ENCODE results near the gene ARID1A.
A peak's percentile ranks its signal among the peaks of the same experiment; 100 is the strongest.

Gene ARID1A

GRCh38 chr1:26752519-26752918 lies 56.7 kb downstream of the ARID1A start:
- no peak overlapping the region for H3K4me3 ChIP-seq
- H3K4me2 ChIP-seq = peak overlapping the region; percentile 52
- no peak for TF ChIP-seq Cebpa-rat (IDR thresholded peaks at IDR 0.05)
- peaks cover 100% of the 10 kb centered on the region for H3K36me3 ChIP-seq
- peaks cover 61% of the 10 kb centered on the region for H3K4me1 ChIP-seq
- H4K20me1 ChIP-seq = peaks cover 100% of the 10 kb centered on the region
- H3K27ac ChIP-seq = no peak overlapping the region
- no peaks in the 10 kb centered on the region for H3K9me3 ChIP-seq
- H3K9ac ChIP-seq = no peak overlapping the region
- H3K27me3 ChIP-seq = no peaks in the 10 kb centered on the region

- H3K9me3 ChIP-seq = no peaks in the 10 kb centered on the region
- H3K27ac ChIP-seq = no peak overlapping the region
- TF ChIP-seq Cebpa-rat (IDR thresholded peaks at IDR 0.05) = no peak
- H3K4me2 ChIP-seq = 0 out of 2 replicates have a peak overlapping the region, but pooled peaks have one; percentile 12
- H3K9ac ChIP-seq = no peak overlapping the region
- peaks cover 60% of the 10 kb centered on the region for H3K4me1 ChIP-seq
- peaks cover 100% of the 10 kb centered on the region for H3K36me3 ChIP-seq
- H3K4me3 ChIP-seq = no peak overlapping the region
- peaks cover 100% of the 10 kb centered on the region for H4K20me1 ChIP-seq
- H3K27me3 ChIP-seq = no peaks in the 10 kb centered on the region
Observed at GRCh38 chr1:26754086-26754874, 58.5 kb downstream of the ARID1A start.

- Histone ChIP-seq H3K27me3 (no peaks in the 10 kb centered on the region), H3K27ac (no peak overlapping the region), H3K4me2 (no peak overlapping the region), H4K20me1 (peaks cover 99% of the 10 kb centered on the region), H3K9ac (no peak overlapping the region), H3K4me3 (no peak overlapping the region), H3K4me1 (peaks cover 23% of the 10 kb centered on the region), H3K9me3 (no peaks in the 10 kb centered on the region), H3K36me3 (peaks cover 100% of the 10 kb centered on the region)
- TF ChIP-seq Cebpa-rat (IDR thresholded peaks at IDR 0.05) = no peak
Observed at GRCh38 chr1:26758358-26758757, 62.5 kb downstream of the ARID1A start.

GRCh38 chr1:26759531-26759930 lies 63.7 kb downstream of the ARID1A start:
- no peak overlapping the region for H3K27ac ChIP-seq
- H3K9me3 ChIP-seq = no peaks in the 10 kb centered on the region
- H4K20me1 ChIP-seq = peaks cover 99% of the 10 kb centered on the region
- peaks cover 11% of the 10 kb centered on the region for H3K4me1 ChIP-seq
- no peak overlapping the region for H3K4me2 ChIP-seq
- no peak for TF ChIP-seq Cebpa-rat (IDR thresholded peaks at IDR 0.05)
- no peak overlapping the region for H3K4me3 ChIP-seq
- no peaks in the 10 kb centered on the region for H3K27me3 ChIP-seq
- no peak overlapping the region for H3K9ac ChIP-seq
- peaks cover 100% of the 10 kb centered on the region for H3K36me3 ChIP-seq

GRCh38 chr1:26761217-26761616 lies 65.4 kb downstream of the ARID1A start:
- Histone ChIP-seq H3K27ac (no peak overlapping the region), H3K9ac (no peak overlapping the region), H3K9me3 (no peaks in the 10 kb centered on the region), H3K36me3 (peaks cover 100% of the 10 kb centered on the region), H4K20me1 (peaks cover 97% of the 10 kb centered on the region), H3K4me2 (no peak overlapping the region), H3K4me3 (no peak overlapping the region), H3K27me3 (no peaks in the 10 kb centered on the region), H3K4me1 (no peaks in the 10 kb centered on the region)
- TF ChIP-seq Cebpa-rat (IDR thresholded peaks at IDR 0.05) = no peak

GRCh38 chr1:26767714-26768113 lies 71.9 kb downstream of the ARID1A start:
- peaks cover 82% of the 10 kb centered on the region for H4K20me1 ChIP-seq
- peaks cover 100% of the 10 kb centered on the region for H3K36me3 ChIP-seq
- H3K27ac ChIP-seq = no peak overlapping the region

GRCh38 chr1:26768755-26769154 lies 72.9 kb downstream of the ARID1A start:
- H3K4me2 ChIP-seq = no peak overlapping the region
- no peak for TF ChIP-seq Cebpa-rat (IDR thresholded peaks at IDR 0.05)
- peaks cover 81% of the 10 kb centered on the region for H4K20me1 ChIP-seq
- H3K9me3 ChIP-seq = no peaks in the 10 kb centered on the region
- no peak overlapping the region for H3K9ac ChIP-seq
- peaks cover 15% of the 10 kb centered on the region for H3K4me1 ChIP-seq
- no peak overlapping the region for H3K27ac ChIP-seq
- H3K27me3 ChIP-seq = no peaks in the 10 kb centered on the region
- peaks cover 100% of the 10 kb centered on the region for H3K36me3 ChIP-seq
- H3K4me3 ChIP-seq = no peak overlapping the region

More at GRCh38 chr1:26767714-26768113, 71.9 kb downstream of the ARID1A start:
- Histone ChIP-seq H3K27me3 (no peaks in the 10 kb centered on the region), H3K4me3 (no peak overlapping the region), H3K9ac (no peak overlapping the region), H3K4me2 (no peak overlapping the region), H3K9me3 (no peaks in the 10 kb centered on the region), H3K4me1 (peaks cover 15% of the 10 kb centered on the region)
- TF ChIP-seq Cebpa-rat (IDR thresholded peaks at IDR 0.05) = no peak

- TF ChIP-seq Cebpa-rat (IDR thresholded peaks at IDR 0.05) = no peak
- Histone ChIP-seq H3K4me2 (no peak overlapping the region), H3K4me3 (no peak overlapping the region), H3K4me1 (peaks cover 15% of the 10 kb centered on the region), H3K36me3 (peaks cover 100% of the 10 kb centered on the region), H4K20me1 (peaks cover 77% of the 10 kb centered on the region), H3K9ac (no peak overlapping the region), H3K27me3 (no peaks in the 10 kb centered on the region), H3K27ac (no peak overlapping the region), H3K9me3 (no peaks in the 10 kb centered on the region)
Observed at GRCh38 chr1:26771285-26771642, 75.4 kb downstream of the ARID1A start.

GRCh38 chr1:26771643-26772321 lies 76.0 kb downstream of the ARID1A start:
- no peak for TF ChIP-seq Cebpa-rat (IDR thresholded peaks at IDR 0.05)
- no peaks in the 10 kb centered on the region for H3K27me3 ChIP-seq
- H3K4me1 ChIP-seq = peaks cover 15% of the 10 kb centered on the region
- H3K9me3 ChIP-seq = no peaks in the 10 kb centered on the region
- peaks cover 72% of the 10 kb centered on the region for H4K20me1 ChIP-seq
- no peak overlapping the region for H3K27ac ChIP-seq
- H3K36me3 ChIP-seq = peaks cover 100% of the 10 kb centered on the region
- H3K4me3 ChIP-seq = no peak overlapping the region
- H3K4me2 ChIP-seq = no peak overlapping the region
- no peak overlapping the region for H3K9ac ChIP-seq

- Histone ChIP-seq H3K36me3 (peaks cover 100% of the 10 kb centered on the region), H3K9me3 (no peaks in the 10 kb centered on the region)
Observed at GRCh38 chr1:26772687-26773086, 76.9 kb downstream of the ARID1A start.

More at GRCh38 chr1:26772687-26773086, 76.9 kb downstream of the ARID1A start:
- Histone ChIP-seq H3K27ac (no peak overlapping the region), H3K4me2 (no peak overlapping the region), H3K9ac (no peak overlapping the region), H4K20me1 (peaks cover 63% of the 10 kb centered on the region), H3K4me1 (peaks cover 12% of the 10 kb centered on the region), H3K27me3 (no peaks in the 10 kb centered on the region), H3K4me3 (no peak overlapping the region)
- no peak for TF ChIP-seq Cebpa-rat (IDR thresholded peaks at IDR 0.05)

All from BLaER1 (cell line).